OCI-LY7 (cell line): ENCODE measurements around the gene MSL3B.

Experiments used
- BruUV-seq: library from RNA; stranded (reverse); fragments of 400-500 nt; replicated peaks from 2 replicates; lab custom pipeline; 2021; lab: Mats Ljungman, UMichigan
- CTCF ChIA-PET: fragments of 300-600 bp; sonication (Branson Sonifier 250); formaldehyde crosslinking; loops from one replicate; lab custom pipeline; 2022; ENCODE audit warnings: antibody characterized with exemption; ENCODE audit not compliant: unreplicated experiment; lab: Charles Lee
- POLR2A ChIA-PET: fragments of 300-600 bp; sonication (Branson Sonifier 250); formaldehyde crosslinking; loops from one replicate; lab custom pipeline; 2022; ENCODE audit warnings: antibody characterized with exemption; lab: Charles Lee
- DNase-seq: peaks from one replicate; pipeline ENCODE4 v3.0.0-alpha.2; 2015; ENCODE audit warnings: low spot score
- H2AFZ ChIP-seq: fragments of 200-600 bp; sonication (generic), shearing (Covaris generic); 2 replicates; pipeline ENCODE4 v1.6.1; 2014; ENCODE audit warnings: mild to moderate bottlenecking, antibody characterized with exemption, low read length, moderate library complexity
- H3K27ac ChIP-seq: fragments of 200-600 bp; sonication (generic); 2 replicates; pipeline ENCODE4 v1.5.1; 2014; ENCODE audit warnings: mixed run types, low read depth, mild to moderate bottlenecking, moderate library complexity, low read length, inconsistent platforms; ENCODE audit not compliant: poor library complexity, severe bottlenecking
- H3K36me3 ChIP-seq: fragments of 200-600 bp; sonication (generic); 2 replicates; pipeline ENCODE4 v1.6.1; 2014; ENCODE audit warnings: mild to moderate bottlenecking, antibody characterized with exemption, low read length, moderate library complexity, mixed read lengths; ENCODE audit not compliant: insufficient read depth
- H3K4me1 ChIP-seq: fragments of 200-600 bp; sonication (generic); 2 replicates; pipeline ENCODE4 v1.5.1; 2014; ENCODE audit warnings: mild to moderate bottlenecking, low read length; ENCODE audit not compliant: insufficient read depth, poor library complexity, severe bottlenecking
- H3K4me2 ChIP-seq: fragments of 200-600 bp; sonication (generic); 2 replicates; pipeline ENCODE4 v1.6.1; 2014; ENCODE audit warnings: mild to moderate bottlenecking, low read length
- H3K4me3 ChIP-seq: fragments of 200-600 bp; sonication (generic); 2 replicates; pipeline ENCODE4 v1.5.1; 2014; ENCODE audit warnings: mild to moderate bottlenecking, low read depth, low read length; ENCODE audit not compliant: poor library complexity, severe bottlenecking
- H3K79me2 ChIP-seq: fragments of 200-600 bp; sonication (generic); 2 replicates; pipeline ENCODE4 v1.6.1; 2016; ENCODE audit warnings: low read depth, mild to moderate bottlenecking, low read length, moderate library complexity, mixed read lengths; ENCODE audit not compliant: insufficient read depth
- H3K9me2 ChIP-seq: fragments of 200-600 bp; sonication (generic); 2 replicates; pipeline ENCODE4 v1.6.1; 2016; ENCODE audit warnings: mild to moderate bottlenecking, low read length, mixed read lengths; ENCODE audit not compliant: insufficient read depth
- H3K9me3 ChIP-seq: fragments of 200-600 bp; sonication (generic); 2 replicates; pipeline ENCODE4 v1.6.1; 2014; ENCODE audit warnings: mild to moderate bottlenecking, mixed run types, low read length, mixed read lengths
- H4K20me1 ChIP-seq: fragments of 200-600 bp; sonication (generic); 2 replicates; pipeline ENCODE4 v1.6.1; 2014; ENCODE audit warnings: mild to moderate bottlenecking, antibody characterized with exemption, low read length, moderate library complexity, mixed read lengths; ENCODE audit not compliant: insufficient read depth
- CTCF ChIP-seq: fragments of 200-600 bp; sonication (generic); conservative IDR thresholded peaks from 2 replicates; pipeline ENCODE4 v1.5.1; 2014; ENCODE audit warnings: mild to moderate bottlenecking, antibody characterized with exemption, low read length, moderate library complexity, mixed read lengths
- EZH2phosphoT487 ChIP-seq: fragments of 200-600 bp; sonication (generic); IDR thresholded peaks from 2 replicates; pipeline ENCODE4 v1.6.1; 2018; ENCODE audit warnings: low read depth, borderline replicate concordance, mild to moderate bottlenecking, mixed run types, antibody characterized with exemption, low read length, moderate library complexity, mixed read lengths
- intact Hi-C: fragments of 100-400 bp; cut with micrococcal nuclease; formaldehyde crosslinking; loops from one replicate; pipeline ENCODE4 v1.10.0; 2022; ENCODE audit not compliant: unreplicated experiment

Gene MSL3B

GRCh38 chr2:233818639-233819621 is 49.3 kb downstream of the MSL3B start:
- no peaks in the 10 kb centered on the region for H3K36me3 ChIP-seq
- CTCF ChIA-PET: no interaction called here

GRCh38 chr2:233817995-233818638 is 50.1 kb downstream of the MSL3B start:
- H3K27ac ChIP-seq: no peak overlapping the region
- no peak for TF ChIP-seq EZH2phosphoT487
- no peak for TF ChIP-seq CTCF
- H2AFZ ChIP-seq: no peak overlapping the region
- H4K20me1 ChIP-seq: no peaks in the 10 kb centered on the region
- intact Hi-C loops: no loop called here
- H3K4me2 ChIP-seq: no peak overlapping the region
- BruUV-seq: no TSS peak
- H3K4me1 ChIP-seq: no peaks in the 10 kb centered on the region
- POLR2A ChIA-PET: no interaction called here
- DNase-seq: no peak
- no peaks in the 10 kb centered on the region for H3K36me3 ChIP-seq
- CTCF ChIA-PET: no interaction called here
- H3K9me2 ChIP-seq: no peaks in the 10 kb centered on the region
- H3K4me3 ChIP-seq: no peak overlapping the region
- H3K9me3 ChIP-seq: no peaks in the 10 kb centered on the region
- H3K79me2 ChIP-seq: no peaks in the 10 kb centered on the region

More at GRCh38 chr2:233818639-233819621, 49.3 kb downstream of the MSL3B start:
- no peak overlapping the region for H2AFZ ChIP-seq
- H3K4me3 ChIP-seq: no peak overlapping the region
- no peaks in the 10 kb centered on the region for H3K79me2 ChIP-seq
- no peaks in the 10 kb centered on the region for H3K9me2 ChIP-seq
- H3K4me1 ChIP-seq: no peaks in the 10 kb centered on the region
- intact Hi-C loops: no loop called here
- TF ChIP-seq CTCF (no peak), EZH2phosphoT487 (no peak)
- POLR2A ChIA-PET: no interaction called here
- BruUV-seq: no TSS peak
- H3K27ac ChIP-seq: no peak overlapping the region
- H3K9me3 ChIP-seq: no peaks in the 10 kb centered on the region
- no peak for DNase-seq
- H3K4me2 ChIP-seq: no peak overlapping the region
- no peaks in the 10 kb centered on the region for H4K20me1 ChIP-seq
